ENCODE measurements around the gene ELMO3. TPM values are rescaled to one million over a fixed set of nuclear protein-coding genes. Genes with fewer than 3 reads are reported as not detected.

The ELMO3 gene
- total and polyA plus RNA-seq, 2 of the 4 experiments (the other 2 are of a cell fraction) = 0.36 to 1.6 TPM

DNA sequence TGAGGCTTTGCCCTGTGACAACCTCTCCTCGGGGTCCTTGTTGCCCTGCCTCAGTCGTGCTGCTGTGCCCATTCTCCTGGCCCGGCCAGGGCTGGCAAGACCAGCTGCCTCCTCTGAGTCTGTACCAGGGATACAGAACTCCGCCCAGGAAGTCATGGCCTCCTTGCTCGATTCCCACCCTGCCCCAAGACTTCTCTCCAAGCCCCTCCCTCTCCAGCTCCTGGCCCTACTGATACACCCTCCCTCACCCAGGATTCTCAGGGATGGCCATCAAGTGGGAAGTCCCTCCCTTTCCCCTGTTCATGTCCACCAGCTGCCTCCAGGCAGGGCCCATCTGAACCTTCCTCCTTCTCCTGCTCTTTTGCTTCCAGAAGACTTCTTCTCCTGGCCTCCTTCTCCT is 16.8 kb downstream of the ELMO3 start:
- H3K4ac ChIP-seq (ENCODE audit: low read depth, low read length) = no peak overlapping the region
- intact Hi-C loops (cut with micrococcal nuclease) = no loop called here
- no peak overlapping the region for H3K14ac ChIP-seq (replicated peaks; ENCODE audit: low read depth, low read length)
- no peak overlapping the region for H3K23ac ChIP-seq (ENCODE audit: low read depth, low read length)
- 66% methylated on average over 5 of the region's 5 CpGs; no CpG with 5 or more reads in 1 of the 2 experiments for WGBS, 2 experiments (ENCODE audit: extremely low coverage in 2 of 2, insufficient read length in 1 of 2)
- no peak overlapping the region for H2BK5ac ChIP-seq (ENCODE audit: low read depth, low read length, poor library complexity, severe bottlenecking)
- no peak overlapping the region for H3K4me2 ChIP-seq (ENCODE audit: low read depth, low read length)
- no peaks in the 10 kb centered on the region; a peak in 1 of 4 replicates for H3K79me1 ChIP-seq (ENCODE audit: low read depth in 1 of 2, low read length in 2 of 2)
- no peak overlapping the region for H2AK5ac ChIP-seq (ENCODE audit: low read depth, low read length)
- H4K8ac ChIP-seq (ENCODE audit: low read depth in 2 of 2, low read length in 2 of 2) = no peak overlapping the region; a peak in 1 of 4 replicates
- no peaks in the 10 kb centered on the region for H3K4me1 ChIP-seq (ENCODE audit: control insufficient read depth, insufficient read depth, low read length)
- H4K5ac ChIP-seq (ENCODE audit: low read depth, low read length) = no peak overlapping the region
- ChIA-PET CTCF (no interaction called here), POLR2A (ENCODE audit: unreplicated experiment) (no interaction called here)
- ATAC-seq (ENCODE audit: low read depth) (no peak), DNase-seq (no peak)
- H4K91ac ChIP-seq (ENCODE audit: insufficient read depth, low read depth, low read length) = no peak overlapping the region
- no peak overlapping the region for H2BK120ac ChIP-seq (ENCODE audit: low read depth, low read length)
- H2BK20ac ChIP-seq (ENCODE audit: low read depth, low read length) = no peak overlapping the region
- no peak overlapping the region for H3K18ac ChIP-seq (ENCODE audit: low read depth, low read length)
- dilution Hi-C loops (cut with HindIII; ENCODE audit: low sequenced_read_pairs, unreplicated experiment) = no loop called here
- no peak overlapping the region for H2AK9ac ChIP-seq (replicated peaks; ENCODE audit: low read depth, low read length, poor library complexity)
- H3K9me3 ChIP-seq (ENCODE audit: control insufficient read depth, insufficient read depth, low read length) = no peaks in the 10 kb centered on the region
- no peak overlapping the region for H3K4me3 ChIP-seq (ENCODE audit: insufficient read depth, low read depth, low read length)
- H3K9ac ChIP-seq (ENCODE audit: low read depth, low read length) = no peak overlapping the region
- TF ChIP-seq RCOR1 (IDR thresholded peaks at IDR 0.05; ENCODE audit: insufficient replicate concordance, low read length) = no peak
- TF ChIP-seq MXI1 (IDR thresholded peaks at IDR 0.05; ENCODE audit: borderline replicate concordance, low read depth, low read length) = no peak
- no peak for TF ChIP-seq MAFK (IDR thresholded peaks at IDR 0.05; ENCODE audit: low read depth, low read length)
- no peak for TF ChIP-seq RFX5 (IDR thresholded peaks at IDR 0.05; ENCODE audit: low read depth, low read length)
- TF ChIP-seq CHD1 (IDR thresholded peaks at IDR 0.05; ENCODE audit: low read depth, low read length) = no peak
- TF ChIP-seq SMC3 (IDR thresholded peaks at IDR 0.05; ENCODE audit: low read depth, low read length) = no peak
- no peak for TF ChIP-seq CEBPB (IDR thresholded peaks at IDR 0.05; ENCODE audit: low read depth, low read length)
- TF ChIP-seq POLR2A (IDR thresholded peaks at IDR 0.05; ENCODE audit: low read depth, low read length) = no peak
- TF ChIP-seq BHLHE40 (IDR thresholded peaks at IDR 0.05; ENCODE audit: low read depth, low read length) = no peak
- no peak for TF ChIP-seq MAZ (IDR thresholded peaks at IDR 0.05; ENCODE audit: borderline replicate concordance, low read depth, low read length)
- TF ChIP-seq, protein P1, sequence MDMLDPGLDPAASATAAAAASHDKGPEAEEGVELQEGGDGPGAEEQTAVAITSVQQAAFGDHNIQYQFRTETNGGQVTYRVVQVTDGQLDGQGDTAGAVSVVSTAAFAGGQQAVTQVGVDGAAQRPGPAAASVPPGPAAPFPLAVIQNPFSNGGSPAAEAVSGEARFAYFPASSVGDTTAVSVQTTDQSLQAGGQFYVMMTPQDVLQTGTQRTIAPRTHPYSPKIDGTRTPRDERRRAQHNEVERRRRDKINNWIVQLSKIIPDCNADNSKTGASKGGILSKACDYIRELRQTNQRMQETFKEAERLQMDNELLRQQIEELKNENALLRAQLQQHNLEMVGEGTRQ (IDR thresholded peaks at IDR 0.05; ENCODE audit: low read depth, low read length) = no peak
- TF ChIP-seq, protein P2, sequence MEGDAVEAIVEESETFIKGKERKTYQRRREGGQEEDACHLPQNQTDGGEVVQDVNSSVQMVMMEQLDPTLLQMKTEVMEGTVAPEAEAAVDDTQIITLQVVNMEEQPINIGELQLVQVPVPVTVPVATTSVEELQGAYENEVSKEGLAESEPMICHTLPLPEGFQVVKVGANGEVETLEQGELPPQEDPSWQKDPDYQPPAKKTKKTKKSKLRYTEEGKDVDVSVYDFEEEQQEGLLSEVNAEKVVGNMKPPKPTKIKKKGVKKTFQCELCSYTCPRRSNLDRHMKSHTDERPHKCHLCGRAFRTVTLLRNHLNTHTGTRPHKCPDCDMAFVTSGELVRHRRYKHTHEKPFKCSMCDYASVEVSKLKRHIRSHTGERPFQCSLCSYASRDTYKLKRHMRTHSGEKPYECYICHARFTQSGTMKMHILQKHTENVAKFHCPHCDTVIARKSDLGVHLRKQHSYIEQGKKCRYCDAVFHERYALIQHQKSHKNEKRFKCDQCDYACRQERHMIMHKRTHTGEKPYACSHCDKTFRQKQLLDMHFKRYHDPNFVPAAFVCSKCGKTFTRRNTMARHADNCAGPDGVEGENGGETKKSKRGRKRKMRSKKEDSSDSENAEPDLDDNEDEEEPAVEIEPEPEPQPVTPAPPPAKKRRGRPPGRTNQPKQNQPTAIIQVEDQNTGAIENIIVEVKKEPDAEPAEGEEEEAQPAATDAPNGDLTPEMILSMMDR (conservative IDR thresholded peaks at IDR 0.05; ENCODE audit: low read depth, low read length) = no peak
- no peak for TF ChIP-seq RAD21 (IDR thresholded peaks at IDR 0.05; ENCODE audit: low read length)
- no peak for TF ChIP-seq NFE2L2 (IDR thresholded peaks at IDR 0.05; ENCODE audit: low read depth, low read length)
- TF ChIP-seq, protein P3, sequence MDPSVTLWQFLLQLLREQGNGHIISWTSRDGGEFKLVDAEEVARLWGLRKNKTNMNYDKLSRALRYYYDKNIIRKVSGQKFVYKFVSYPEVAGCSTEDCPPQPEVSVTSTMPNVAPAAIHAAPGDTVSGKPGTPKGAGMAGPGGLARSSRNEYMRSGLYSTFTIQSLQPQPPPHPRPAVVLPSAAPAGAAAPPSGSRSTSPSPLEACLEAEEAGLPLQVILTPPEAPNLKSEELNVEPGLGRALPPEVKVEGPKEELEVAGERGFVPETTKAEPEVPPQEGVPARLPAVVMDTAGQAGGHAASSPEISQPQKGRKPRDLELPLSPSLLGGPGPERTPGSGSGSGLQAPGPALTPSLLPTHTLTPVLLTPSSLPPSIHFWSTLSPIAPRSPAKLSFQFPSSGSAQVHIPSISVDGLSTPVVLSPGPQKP (IDR thresholded peaks at IDR 0.05; ENCODE audit: borderline replicate concordance, low read depth, low read length) = no peak
- TF ChIP-seq FOS (IDR thresholded peaks at IDR 0.05; ENCODE audit: low read depth, low read length) = no peak
- no peaks in the 10 kb centered on the region for H4K20me1 ChIP-seq (ENCODE audit: insufficient read depth, low read length)
- in situ Hi-C loops (cut with MboI; ENCODE audit: low sequenced_read_pairs) = no loop called here
- no peak overlapping the region for H3K27ac ChIP-seq (ENCODE audit: insufficient read depth, low read length)
- no peak overlapping the region for H2AFZ ChIP-seq (replicated peaks; ENCODE audit: low read length, poor library complexity)
- H3K36me3 ChIP-seq (ENCODE audit: control insufficient read depth, insufficient read depth, low read length) = peaks cover 4% of the 10 kb centered on the region; the same call in 1 of the 2 replicates
- no peak overlapping the region for H3K56ac ChIP-seq (ENCODE audit: extremely low read depth, insufficient read depth, low read length)
- no peaks in the 10 kb centered on the region for H3K27me3 ChIP-seq (ENCODE audit: control insufficient read depth, insufficient read depth, low read length)
- BruUV-seq (replicated peaks) = no TSS peak
- H2BK15ac ChIP-seq (ENCODE audit: low read depth, low read length) = no peak overlapping the region
- peaks cover 5% of the 10 kb centered on the region; the same call in 1 of the 2 replicates for H3K9me1 ChIP-seq (ENCODE audit: insufficient read depth, low read length)

All from IMR-90 (cell line).